Thyroid gland (tissue), 4 donors: ENCODE results near the gene NPBWR2. TPM values are rescaled to one million over a fixed set of nuclear protein-coding genes. Genes with fewer than 3 reads are reported as not detected.

Experiments
- DNase-seq, 2 donors: peaks; one replicate each; pipeline ENCODE4 v3.0.0-alpha.2; 2019
- H3K27ac ChIP-seq, 3 donors: fragments of 200-600 bp; sonication (generic); 1 replicate in 2 of 3; 2 replicates in 1 of 3; pipeline ENCODE4 v1.5.1; 2016 to 2019; ENCODE audit warnings: mild to moderate bottlenecking in 1 of 3, moderate library complexity in 1 of 3
- H3K27me3 ChIP-seq: fragments of 200-600 bp; sonication (generic); one replicate; pipeline ENCODE4 v1.5.1; 2019
- H3K36me3 ChIP-seq, 2 donors: fragments of 200-600 bp; sonication (generic); one replicate each; pipeline ENCODE4 v1.5.1; 2016 to 2019
- H3K4me1 ChIP-seq, 2 donors: fragments of 200-600 bp; sonication (generic); one replicate each; pipeline ENCODE4 v1.5.1; 2017 to 2019
- H3K4me3 ChIP-seq, 3 donors: fragments of 200-600 bp; sonication (generic); replicated peaks in 1 of 3; 1 replicate in 2 of 3; 2 replicates in 1 of 3; pipeline ENCODE4 v1.5.1; 2016; ENCODE audit warnings: mild to moderate bottlenecking in 1 of 3
- H3K9me3 ChIP-seq: fragments of 200-600 bp; sonication (generic); one replicate; pipeline ENCODE4 v1.5.1; 2017
- CTCF ChIP-seq, 6 experiments: fragments of 200-600 bp in 3 of 6; fragments of 450-650 bp in 3 of 6; sonication (generic) in 3 of 6; IDR thresholded peaks; one replicate each; pipeline ENCODE4 v1.5.1; 2016 to 2019; ENCODE audit warnings: antibody characterized with exemption in 6 of 6, mild to moderate bottlenecking in 2 of 6, inconsistent platforms in 1 of 6, moderate library complexity in 1 of 6
- POLR2A ChIP-seq, 2 donors: fragments of 450-650 bp; IDR thresholded peaks; one replicate each; pipeline ENCODE4 v1.6.1; 2017; ENCODE audit warnings: antibody characterized with exemption in 2 of 2, mild to moderate bottlenecking in 2 of 2, moderate library complexity in 1 of 2
- WGBS, 2 donors: methylation state at CpG; one replicate each; pipeline ENCODE4 v1.1.5; 2017; 5-methylcytosine and 5-hydroxymethylcytosine counted together
- intact Hi-C: fragments of 100-400 bp; cut with DNase I; formaldehyde crosslinking; loops from one replicate; pipeline ENCODE4 v1.15.1; 2023
- total RNA-seq, 4 donors: library from RNA; depleted of rRNA; stranded (reverse); fragments of >200 nt; gene quantifications; one replicate each; pipeline ENCODE4 v1.2.3, GENCODE V29; 2016

NPBWR2 gene
- total RNA-seq, 4 donors from 2014 or later, result not detected

GRCh38 chr20:64067733-64068307 is 39.5 kb downstream of the NPBWR2 start:
- no peaks in the 10 kb centered on the region for H3K36me3 ChIP-seq
- WGBS, 2 donors, result 59 to 80% methylated on average over 5 to 6 of the region's 12 CpGs
- DNase-seq, result no peak
- no peaks in the 10 kb centered on the region for H3K9me3 ChIP-seq
- H3K27ac ChIP-seq, result no peak overlapping the region
- peaks cover 10 to 17% of the 10 kb centered on the region in 2 donors for H3K4me1 ChIP-seq
- no peak overlapping the region for H3K4me3 ChIP-seq
- no peaks in the 10 kb centered on the region for H3K27me3 ChIP-seq
- intact Hi-C loops, result loop anchor here (10.0 kb wide), 1 partner anchor 533 kb away; the partner anchor contains the start of gene PTK6
- TF ChIP-seq POLR2A (IDR thresholded peaks at IDR 0.05), result no peak
- TF ChIP-seq CTCF (IDR thresholded peaks at IDR 0.05), result no peak

DNA sequence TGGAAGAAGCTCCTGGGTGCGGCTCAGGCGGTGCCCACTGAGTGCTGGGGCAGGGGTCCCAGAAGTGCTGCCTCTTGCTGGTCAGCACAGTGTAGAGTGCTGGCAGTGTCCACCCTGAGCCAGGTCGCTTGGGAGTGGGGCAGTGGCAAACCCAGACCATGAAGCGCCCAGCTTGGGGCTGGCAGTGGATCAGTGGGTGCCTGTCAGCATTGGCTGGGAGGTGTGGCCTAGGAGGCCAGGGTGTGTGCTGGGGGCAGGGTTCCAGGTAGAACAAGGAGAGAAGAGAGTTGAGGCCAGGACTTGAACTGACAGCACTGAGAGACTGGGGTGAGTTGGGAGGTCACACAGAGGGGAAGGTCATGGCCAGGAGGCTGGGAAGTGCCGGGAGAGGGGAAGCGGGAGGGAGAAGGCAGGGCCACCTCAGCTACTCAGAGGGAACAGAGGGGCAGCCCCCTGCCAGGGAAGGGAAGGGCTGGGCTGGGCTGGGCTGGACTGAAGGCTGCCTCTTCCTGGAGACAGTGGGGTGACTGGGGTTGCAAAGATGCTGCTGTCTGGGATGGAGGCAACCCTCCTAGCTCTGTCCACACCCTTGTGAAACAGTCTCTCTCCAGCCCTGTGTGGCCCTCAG is 40.2 kb downstream of the NPBWR2 start:
- 90 to 100% methylated on average over 4 to 5 of the region's 6 CpGs for WGBS, 2 donors
- peaks cover 16 to 23% of the 10 kb centered on the region in 2 donors for H3K4me1 ChIP-seq
- intact Hi-C loops, result loop anchor here (10.0 kb wide), 1 partner anchor 532 kb away; the partner anchor contains the start of gene PTK6

GRCh38 chr20:64065974-64066343 is 41.4 kb downstream of the NPBWR2 start:
- H3K36me3 ChIP-seq, result no peaks in the 10 kb centered on the region
- H3K4me3 ChIP-seq, result no peak overlapping the region
- intact Hi-C loops, result loop anchor here (10.0 kb wide), 1 partner anchor 531 kb away; the partner anchor contains the start of gene PTK6
- no peaks in the 10 kb centered on the region for H3K27me3 ChIP-seq
- peaks cover 16 to 24% of the 10 kb centered on the region in 2 donors for H3K4me1 ChIP-seq
- no peak for TF ChIP-seq POLR2A (IDR thresholded peaks at IDR 0.05)
- TF ChIP-seq CTCF (IDR thresholded peaks at IDR 0.05), result no peak
- no peak overlapping the region for H3K27ac ChIP-seq
- 33 to 62% methylated on average over 3 to 5 of the region's 5 CpGs for WGBS, 2 donors
- DNase-seq, result no peak
- no peaks in the 10 kb centered on the region for H3K9me3 ChIP-seq

More for the DNA sequence above, 40.2 kb downstream of the NPBWR2 start:
- Histone ChIP-seq H3K4me3 (no peak overlapping the region), H3K36me3 (no peaks in the 10 kb centered on the region), H3K27ac (no peak overlapping the region), H3K9me3 (no peaks in the 10 kb centered on the region), H3K27me3 (no peaks in the 10 kb centered on the region)
- no peak for DNase-seq
- no peak for TF ChIP-seq CTCF (IDR thresholded peaks at IDR 0.05)
- no peak for TF ChIP-seq POLR2A (IDR thresholded peaks at IDR 0.05)

DNA sequence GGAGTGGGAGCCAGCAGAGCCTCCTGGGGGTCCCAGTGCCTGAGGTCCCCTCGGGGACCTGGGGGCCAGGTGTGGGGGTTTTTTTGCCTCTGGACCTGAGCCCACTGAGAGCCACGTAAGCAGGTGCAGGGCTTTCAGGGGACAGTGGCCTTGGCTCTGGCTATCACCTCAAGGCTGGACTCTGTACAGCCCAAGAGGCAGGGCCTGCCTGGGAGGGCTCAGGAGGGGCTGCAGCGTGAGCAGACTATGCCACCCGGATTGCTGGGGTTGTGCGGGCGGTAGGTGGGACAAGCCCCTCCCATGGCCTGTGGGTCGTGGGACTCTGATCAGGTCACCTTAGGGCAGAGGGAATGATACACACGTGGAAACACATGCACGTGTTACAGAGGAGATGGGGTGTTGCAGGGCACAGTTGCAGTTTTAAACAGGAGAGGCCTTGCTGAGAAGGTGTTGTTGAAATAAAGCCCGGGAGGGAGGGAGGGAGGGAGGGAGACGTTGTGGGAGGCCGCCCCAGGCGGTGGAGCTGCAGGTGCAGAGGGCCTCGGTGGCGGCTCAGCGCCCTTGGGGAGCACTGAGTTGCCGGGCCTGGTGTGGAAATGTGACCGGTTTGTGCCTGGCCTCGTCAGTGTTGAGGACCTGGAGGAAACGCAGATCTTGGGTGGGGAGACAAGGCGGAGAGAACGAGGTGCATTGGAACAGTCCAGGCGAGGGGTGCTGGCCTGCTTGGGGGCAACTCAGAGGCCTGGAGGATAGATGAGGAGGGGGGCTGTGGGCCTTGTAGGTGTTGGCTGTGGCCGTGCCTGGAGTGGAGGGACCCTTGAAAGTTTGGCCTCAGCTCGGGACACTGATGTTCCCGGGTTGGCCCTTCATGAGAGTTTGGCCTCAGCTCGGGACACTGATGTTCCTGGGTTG is 42.0 kb downstream of the NPBWR2 start:
- H3K27ac ChIP-seq, result no peak overlapping the region
- TF ChIP-seq CTCF (IDR thresholded peaks at IDR 0.05) (no peak), POLR2A (IDR thresholded peaks at IDR 0.05) (no peak)
- 56 to 57% methylated on average over 24 to 26 of the region's 27 CpGs for WGBS, 2 donors
- H3K4me3 ChIP-seq, result no peak overlapping the region
- intact Hi-C loops, result loop anchor here (10.0 kb wide), 1 partner anchor 531 kb away; the partner anchor contains the start of gene PTK6
- H3K9me3 ChIP-seq, result no peaks in the 10 kb centered on the region
- H3K36me3 ChIP-seq, result no peaks in the 10 kb centered on the region
- peaks cover 16 to 24% of the 10 kb centered on the region in 2 donors for H3K4me1 ChIP-seq
- H3K27me3 ChIP-seq, result no peaks in the 10 kb centered on the region
- no peak for DNase-seq
